HG02678 (cell line): ENCODE results near the gene GLTP.
"Not testable (repeated sequence)": the region's sequence is repeated elsewhere in the genome, so short reads cannot be mapped to it uniquely, and the experiment has no call there.

Source experiments
- ATAC-seq: cut with Tn5 transposase; IDR thresholded peaks from one replicate; pipeline ENCODE4 v1.9.1; 2021; ENCODE audit warnings: mild to moderate bottlenecking, moderate library complexity; ENCODE audit not compliant: unreplicated experiment

The GLTP gene

GRCh38 chr12:109878749-109879148 is 1.6 kb downstream of the GLTP start:
- ATAC-seq: no peak

DNA sequence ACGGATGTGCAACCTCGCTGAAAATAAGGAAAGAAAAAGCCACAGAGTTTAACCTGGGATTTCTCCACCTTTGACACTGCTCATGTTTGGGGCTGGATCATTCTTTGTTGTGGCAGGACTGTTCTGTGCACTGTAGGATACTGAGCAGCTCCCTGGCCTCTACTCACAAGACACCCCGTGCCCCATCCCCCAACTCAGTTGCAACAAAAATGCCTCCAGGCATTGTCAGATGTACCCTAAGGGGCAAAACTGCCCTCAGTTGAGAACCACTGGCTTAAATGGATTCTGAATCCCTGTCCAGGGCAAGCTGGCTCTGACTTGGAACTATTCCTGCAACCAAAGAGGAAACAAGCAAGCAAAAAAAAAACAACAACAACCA is 2.1 kb downstream of the GLTP start:
- no peak for ATAC-seq

- no peak for ATAC-seq
Measured at GRCh38 chr12:109877504-109878246, 2.7 kb downstream of the GLTP start.

DNA sequence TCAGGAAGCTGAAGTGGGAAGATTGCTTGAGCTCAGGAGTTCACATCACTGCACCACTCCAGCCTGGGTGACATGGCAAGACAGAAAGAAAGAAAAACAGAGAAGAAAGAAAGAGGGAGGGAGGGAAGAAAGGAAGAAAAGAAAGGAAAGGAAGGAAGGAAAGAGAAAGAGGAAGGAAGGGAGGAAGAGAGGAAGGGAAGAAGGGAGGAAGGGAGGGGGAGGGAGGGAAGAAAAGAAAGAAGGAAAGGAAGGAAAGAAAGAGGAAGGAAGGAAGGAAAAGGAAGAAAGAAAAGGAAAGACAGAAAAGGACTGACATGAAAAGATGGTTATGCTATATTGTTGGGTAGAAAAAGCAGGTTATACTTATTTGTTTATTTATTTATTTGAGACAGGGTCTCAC is 3.9 kb downstream of the GLTP start:
- ATAC-seq: no peak

GRCh38 chr12:109875572-109876131 is 4.7 kb downstream of the GLTP start:
- ATAC-seq: no peak

GRCh38 chr12:109873653-109874052 is 6.7 kb downstream of the GLTP start:
- ATAC-seq: no peak

DNA sequence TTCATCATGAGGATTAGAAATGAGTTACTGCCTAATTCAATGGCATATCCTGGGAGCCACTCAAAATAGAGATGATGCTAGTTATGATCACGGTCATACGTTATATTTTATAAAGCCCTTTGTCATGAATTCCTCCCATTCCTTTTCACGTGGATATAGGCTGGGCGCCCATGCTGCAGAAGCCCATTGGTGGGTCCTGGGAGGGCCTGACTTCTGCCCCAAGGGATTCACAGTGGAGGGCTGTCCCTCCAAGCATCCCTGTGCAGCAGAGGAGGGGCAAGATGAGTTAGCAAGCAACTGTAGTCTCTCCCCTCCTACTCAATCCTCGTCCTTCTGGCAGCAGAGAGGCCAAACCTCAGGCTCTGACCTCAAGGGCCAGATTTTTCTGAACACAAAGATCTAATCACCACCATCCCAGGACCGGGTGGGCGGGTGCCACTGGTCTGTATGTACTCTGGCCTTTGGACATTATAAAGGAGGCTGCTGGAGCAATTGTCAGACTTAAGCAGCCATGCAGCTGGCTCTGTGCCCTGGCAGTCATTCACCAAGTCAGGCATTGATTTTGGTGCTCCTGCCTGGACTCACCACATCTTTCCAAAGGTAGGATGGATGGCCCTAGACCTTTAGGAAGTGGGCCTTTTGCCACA is 8.6 kb downstream of the GLTP start:
- no peak for ATAC-seq

GRCh38 chr12:109870648-109871047 is 9.7 kb downstream of the GLTP start:
- ATAC-seq: no peak

GRCh38 chr12:109868182-109869051 is 11.9 kb downstream of the GLTP start:
- no peak for ATAC-seq

DNA sequence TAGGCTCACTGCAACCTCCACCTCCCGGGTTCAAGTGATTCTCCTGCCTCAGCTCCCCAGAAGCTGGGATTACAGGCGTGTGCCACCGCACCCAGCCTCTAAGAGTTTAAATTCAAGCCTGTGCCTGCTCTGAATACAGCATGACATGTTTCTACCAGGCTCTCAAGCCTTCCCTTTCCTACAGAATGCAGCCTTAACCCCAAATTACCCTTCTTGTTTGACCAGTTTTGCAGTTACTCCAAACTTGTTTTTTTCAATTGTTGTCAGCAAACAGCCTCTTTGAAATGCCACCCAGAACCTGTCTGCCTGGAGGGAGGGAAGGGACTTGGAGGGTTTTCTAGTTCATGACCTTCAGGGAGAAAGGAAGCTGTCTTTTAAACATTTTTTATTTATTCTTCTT is 15.4 kb downstream of the GLTP start:
- ATAC-seq: no peak

DNA sequence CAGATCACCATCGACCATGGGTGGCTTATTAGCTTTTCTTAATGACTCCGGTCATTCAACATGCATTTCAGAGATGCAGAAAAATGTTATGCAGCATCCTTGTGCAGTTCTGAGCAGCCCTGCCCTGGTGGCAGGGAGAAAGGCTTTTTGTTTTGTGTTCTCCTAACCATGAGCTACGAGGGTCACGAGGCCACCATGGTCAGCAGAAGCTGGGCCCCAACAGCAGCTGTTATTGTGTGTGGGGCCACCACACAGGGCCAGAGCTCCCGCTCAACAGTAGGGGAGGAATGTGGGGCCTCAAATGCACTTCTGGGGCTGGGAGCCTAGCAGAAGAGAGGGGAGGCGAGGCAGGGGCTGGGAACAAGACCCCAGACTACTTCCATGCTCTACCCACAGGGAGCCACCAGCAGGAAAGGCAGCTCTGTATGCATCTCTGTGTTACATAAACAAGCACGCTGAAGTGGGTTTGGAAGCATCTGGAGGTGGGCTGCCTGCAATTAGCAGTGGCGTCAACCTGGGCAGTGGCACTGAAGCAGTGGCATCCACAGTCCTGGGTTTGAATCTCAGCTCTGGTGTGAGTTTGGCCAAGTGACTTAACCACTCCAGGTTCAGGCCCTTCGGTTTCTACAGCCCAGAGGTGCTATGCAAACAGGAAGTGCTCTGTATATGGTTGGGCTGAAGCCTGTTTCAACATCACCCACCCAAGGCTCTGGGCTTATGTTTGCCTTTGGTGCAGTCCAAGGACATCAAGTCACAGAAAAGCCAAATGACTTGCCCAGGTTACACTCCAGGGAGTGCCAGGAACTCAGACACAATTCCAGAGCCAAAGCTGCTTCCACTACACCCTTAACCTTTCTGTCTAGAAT is 16.3 kb downstream of the GLTP start:
- no peak for ATAC-seq

DNA sequence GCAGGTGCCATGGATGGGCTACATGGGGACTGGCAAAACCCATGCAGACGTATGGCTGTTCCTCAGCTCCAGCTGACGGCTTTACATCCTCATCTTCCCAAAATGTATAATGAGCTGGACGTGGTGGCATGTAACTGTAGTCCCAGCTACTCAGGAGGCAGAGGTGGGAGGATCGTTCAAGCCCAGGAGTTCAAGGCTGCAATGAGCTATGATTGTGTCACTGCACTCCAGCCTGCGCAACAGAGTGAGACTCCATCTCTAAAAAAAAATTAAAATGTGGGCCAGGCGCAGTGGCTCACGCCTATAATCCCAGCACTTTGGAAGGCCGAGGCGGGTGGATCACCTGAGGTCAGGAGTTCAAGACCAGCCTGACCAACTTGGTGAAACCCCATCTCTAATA is 17.9 kb downstream of the GLTP start:
- not testable (repeated sequence) for ATAC-seq

- no peak for ATAC-seq
Measured at GRCh38 chr12:109861689-109862314, 18.5 kb downstream of the GLTP start.

DNA sequence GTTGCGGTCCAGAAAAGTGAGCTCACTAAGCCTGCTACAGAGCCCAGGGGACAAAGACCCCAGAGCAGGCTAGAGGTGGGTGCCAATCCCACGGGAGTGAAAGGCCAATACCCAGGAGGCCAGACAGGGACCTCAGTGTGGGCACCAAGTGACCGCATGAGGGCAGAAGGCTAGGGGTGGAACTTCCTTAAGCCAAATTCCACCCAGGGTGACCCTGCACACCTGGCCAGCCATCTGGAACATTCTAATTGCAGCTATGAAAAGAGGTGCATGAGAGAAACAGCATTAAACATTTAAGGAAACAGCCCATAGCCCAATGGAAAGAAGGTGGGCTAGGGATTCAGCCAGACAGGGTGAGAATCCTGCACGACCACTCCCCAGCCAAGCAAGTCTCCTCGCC is 19.4 kb downstream of the GLTP start:
- ATAC-seq: no peak

GRCh38 chr12:109858764-109859163 is 21.6 kb downstream of the GLTP start:
- no peak for ATAC-seq

- no peak for ATAC-seq
Measured at GRCh38 chr12:109857715-109858114, 22.6 kb downstream of the GLTP start.

DNA sequence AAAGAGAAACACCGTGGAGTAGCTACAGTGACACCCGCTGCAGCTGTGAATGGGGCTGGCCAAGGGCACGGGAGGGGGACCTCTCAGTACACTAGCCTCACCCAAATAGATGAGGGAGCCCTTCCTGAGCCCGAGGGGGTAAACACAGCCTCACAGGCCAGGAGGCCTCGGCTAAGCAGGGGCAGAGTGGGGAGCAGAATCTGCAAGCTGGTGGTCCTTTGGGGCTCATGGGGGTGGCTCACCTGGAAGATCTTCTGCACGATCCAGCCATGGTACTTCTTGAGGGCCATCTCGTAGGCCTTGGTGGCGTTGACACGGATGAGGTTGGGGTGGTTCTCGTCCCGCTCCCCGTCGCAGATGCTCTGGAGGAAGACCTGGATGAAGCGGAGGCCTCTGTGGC is 25.0 kb downstream of the GLTP start:
- ATAC-seq: no peak

- ATAC-seq: not testable (repeated sequence)
Measured at GRCh38 chr12:109850518-109850917, 29.8 kb downstream of the GLTP start.

DNA sequence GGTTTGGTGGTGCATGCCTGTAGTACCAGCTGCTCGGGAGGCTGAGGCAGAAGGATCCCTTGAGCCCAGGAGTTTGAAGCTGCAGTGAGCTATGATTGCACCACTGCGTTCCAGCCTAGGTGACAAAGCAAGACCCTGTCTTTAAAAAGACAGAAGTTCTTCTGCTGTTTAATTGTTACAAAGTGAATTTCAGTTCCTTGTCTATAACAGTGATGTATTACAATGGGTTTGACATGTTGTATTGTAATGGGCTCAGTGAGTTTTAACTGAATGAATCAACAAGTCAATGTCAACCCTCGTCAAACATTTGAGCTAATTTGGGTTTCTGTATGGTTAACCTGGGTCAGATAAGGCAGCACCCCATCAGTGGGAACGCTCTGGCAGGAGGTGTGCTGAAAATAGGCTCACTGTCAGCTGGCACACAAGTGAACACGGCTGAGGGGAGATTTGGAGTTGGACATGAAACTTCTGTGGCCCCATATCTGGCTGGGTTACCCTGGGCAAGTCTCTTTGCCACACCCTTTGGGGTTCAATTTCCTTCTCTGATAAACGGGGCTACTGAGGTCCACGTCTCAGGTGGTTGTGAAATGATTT is 33.1 kb downstream of the GLTP start:
- ATAC-seq: no peak

DNA sequence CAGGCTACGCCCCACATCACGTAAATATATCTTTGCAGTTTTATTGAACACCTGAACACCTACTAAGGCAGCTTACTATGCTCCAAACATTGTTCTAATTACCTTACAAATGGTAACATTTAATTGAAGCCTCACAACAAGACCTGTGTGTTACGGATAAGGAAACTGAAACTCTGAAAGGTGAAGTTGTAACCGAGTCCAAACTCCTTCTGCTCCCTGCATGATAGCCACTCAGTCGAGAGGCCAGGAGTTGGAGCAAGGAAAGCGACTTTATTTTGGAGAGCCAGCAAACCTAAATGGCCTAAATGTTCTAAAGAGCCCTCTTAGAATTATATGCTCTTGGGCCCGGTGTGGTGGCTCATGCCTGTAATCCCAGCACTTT is 34.5 kb downstream of the GLTP start:
- no peak for ATAC-seq
